ENCODE measurements around the gene SIVA1.

Gene SIVA1, protein sequence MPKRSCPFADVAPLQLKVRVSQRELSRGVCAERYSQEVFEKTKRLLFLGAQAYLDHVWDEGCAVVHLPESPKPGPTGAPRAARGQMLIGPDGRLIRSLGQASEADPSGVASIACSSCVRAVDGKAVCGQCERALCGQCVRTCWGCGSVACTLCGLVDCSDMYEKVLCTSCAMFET

GRCh38 chr14:104752735-104753527, at the start of gene SIVA1:
SIVA1 (plus strand) TSS chr14:104753147; CDS start chr14:104753202, 55 bp downstream.
- DNase-seq (ENCODE audit: low read depth in 3 of 3): peak; percentile 99

DNA sequence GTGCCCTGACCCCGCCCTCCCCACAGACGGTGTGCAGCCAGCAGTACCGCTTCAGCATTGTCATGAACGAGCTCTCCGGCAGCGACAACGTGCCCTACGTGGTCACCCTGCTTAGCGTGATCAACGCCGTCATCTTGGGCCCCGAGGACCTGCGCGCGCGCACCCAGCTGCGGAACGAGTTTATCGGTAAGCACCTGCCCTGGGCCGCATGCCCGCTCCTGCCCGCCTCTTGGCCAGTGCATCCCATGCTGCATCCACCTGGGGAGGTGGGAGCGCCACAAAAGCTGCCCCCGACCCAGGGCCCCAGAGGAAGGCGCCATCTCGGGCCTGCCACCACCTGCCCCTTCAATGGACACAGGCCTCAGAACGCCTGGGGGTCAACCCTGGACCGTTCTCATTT, 49.7 kb upstream of the SIVA1 start:
- no peak for DNase-seq (ENCODE audit: low read depth in 3 of 3)

DNA sequence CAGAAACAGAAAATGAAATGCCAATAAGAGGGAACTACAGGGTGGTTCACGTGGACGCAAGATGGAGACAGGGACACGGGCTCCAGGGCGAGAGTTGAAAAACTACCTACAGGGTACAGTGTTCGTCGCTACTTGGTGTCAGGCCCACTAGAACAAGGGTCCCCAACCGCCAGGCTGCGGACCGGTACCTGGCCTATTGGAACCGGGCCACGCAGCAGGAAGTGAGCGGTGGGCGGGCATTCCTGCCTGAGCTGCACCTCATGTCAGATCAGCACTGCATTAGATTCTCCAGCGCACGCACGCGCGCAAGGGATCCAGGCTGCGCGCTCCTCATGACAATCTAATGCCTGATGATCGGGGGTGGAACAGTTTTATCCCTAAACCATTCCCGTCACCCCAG, 48.7 kb upstream of the SIVA1 start:
- no peak for DNase-seq (ENCODE audit: low read depth in 3 of 3)

DNA sequence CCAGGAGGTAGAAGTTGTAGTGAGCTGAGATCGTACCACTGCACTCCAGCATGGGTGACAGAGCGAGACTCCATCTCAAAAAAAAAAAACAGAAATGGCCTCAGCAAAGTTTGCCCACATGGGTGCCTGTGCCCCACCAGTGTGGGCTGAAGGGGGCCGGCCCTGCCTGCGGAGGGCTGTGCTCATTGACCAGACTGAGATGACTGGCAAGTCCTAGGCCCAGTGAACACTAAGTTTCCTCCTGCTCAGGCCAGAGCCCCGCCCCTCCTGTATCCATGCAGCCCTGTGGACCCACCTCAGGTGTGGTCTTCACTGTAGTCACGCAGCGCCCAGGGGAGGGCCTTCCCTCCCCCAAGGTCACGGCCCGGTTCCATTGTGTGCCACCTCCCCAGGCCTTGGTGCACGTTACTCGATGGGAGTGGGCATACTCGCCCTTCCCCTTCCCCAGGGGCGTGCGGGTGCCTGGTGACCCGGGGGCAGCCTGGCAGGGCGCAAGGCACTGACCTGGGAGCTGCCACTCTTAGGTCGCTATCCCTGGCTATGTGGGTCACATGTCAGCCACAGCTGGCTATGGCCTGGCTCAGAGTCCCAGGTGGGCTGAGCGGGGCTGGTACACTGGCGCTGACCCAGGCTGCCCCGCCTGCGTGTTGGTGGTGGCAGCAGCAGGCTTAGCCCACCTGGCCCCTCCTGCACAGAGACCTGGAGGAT, 47.5 kb upstream of the SIVA1 start:
- no peak for DNase-seq (ENCODE audit: low read depth in 3 of 3)

DNA sequence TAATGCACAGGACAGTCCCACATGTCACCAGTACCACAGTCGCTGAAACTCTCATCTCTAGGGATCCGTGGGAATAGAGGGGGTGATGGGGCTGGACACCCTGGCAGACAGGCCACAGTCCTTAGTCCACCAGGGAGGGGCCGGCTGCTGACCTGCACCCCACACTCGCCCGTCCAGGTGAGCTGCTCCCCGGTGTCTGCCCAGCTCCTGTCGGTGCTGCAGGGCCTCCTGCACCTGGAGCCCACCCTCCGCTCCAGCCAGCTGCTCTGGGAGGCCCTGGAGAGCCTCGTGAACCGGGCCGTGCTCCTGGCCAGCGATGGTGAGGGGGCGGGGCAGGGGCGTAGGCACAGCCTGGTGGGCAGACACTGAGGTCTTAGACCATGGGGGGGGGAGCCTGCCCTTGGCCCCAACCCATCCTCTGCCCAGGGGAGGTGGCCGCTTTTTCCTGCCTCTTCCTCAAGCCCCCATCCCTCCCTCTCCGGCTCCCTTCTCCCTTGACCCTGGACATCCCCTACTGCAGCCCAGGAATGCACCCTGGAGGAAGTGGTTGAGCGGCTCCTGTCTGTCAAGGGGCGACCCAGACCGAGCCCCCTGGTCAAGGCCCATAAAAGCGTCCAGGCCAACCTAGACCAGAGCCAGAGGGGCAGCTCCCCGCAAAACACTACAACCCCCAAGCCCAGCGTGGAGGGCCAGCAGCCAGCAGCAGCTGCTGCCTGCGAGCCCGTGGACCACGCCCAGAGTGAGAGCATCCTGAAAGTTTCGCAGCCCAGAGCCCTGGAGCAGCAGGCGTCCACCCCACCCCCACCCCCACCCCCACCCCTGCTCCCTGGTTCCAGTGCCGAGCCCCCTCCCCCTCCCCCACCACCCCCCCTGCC, 46.0 kb upstream of the SIVA1 start:
- DNase-seq (ENCODE audit: low read depth in 3 of 3): no peak

DNA sequence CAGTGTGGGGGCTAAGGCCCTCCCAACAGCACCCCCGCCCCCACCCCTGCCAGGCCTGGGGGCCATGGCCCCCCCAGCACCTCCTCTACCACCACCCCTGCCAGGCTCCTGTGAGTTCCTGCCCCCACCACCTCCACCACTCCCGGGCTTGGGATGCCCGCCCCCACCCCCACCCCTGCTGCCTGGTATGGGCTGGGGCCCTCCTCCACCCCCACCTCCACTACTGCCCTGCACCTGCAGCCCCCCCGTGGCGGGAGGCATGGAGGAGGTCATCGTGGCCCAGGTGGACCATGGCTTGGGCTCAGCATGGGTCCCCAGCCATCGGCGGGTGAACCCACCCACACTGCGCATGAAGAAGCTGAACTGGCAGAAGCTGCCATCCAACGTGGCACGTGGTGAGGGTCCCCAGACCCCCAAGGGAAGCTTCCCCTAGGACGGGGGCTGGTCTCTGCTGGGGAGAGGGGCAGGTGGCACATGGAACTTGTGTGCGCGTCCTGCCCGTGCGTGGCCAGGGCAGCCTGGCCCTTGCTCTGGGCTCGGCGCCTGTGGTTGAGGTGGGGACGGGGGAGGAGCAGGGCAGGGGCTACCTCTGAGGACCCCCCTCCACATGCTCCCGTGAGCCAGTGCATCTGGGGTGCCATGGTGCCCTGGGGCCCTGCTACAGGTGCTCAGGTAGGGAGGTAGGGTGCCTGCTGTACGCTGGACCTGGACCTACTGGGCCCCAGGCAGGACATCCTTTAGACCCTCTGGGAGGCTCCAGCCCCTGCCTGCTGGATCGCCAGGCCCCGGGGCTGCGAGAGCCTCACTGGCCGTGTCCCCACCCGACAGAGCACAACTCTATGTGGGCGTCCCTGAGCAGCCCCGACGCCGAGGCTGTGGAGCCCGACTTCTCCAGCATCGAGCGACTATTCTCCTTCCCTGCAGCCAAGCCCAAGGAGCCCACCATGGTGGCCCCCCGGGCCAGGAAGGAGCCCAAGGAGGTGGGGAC, 45.0 kb upstream of the SIVA1 start:
- no peak for DNase-seq (ENCODE audit: low read depth in 3 of 3)

DNA sequence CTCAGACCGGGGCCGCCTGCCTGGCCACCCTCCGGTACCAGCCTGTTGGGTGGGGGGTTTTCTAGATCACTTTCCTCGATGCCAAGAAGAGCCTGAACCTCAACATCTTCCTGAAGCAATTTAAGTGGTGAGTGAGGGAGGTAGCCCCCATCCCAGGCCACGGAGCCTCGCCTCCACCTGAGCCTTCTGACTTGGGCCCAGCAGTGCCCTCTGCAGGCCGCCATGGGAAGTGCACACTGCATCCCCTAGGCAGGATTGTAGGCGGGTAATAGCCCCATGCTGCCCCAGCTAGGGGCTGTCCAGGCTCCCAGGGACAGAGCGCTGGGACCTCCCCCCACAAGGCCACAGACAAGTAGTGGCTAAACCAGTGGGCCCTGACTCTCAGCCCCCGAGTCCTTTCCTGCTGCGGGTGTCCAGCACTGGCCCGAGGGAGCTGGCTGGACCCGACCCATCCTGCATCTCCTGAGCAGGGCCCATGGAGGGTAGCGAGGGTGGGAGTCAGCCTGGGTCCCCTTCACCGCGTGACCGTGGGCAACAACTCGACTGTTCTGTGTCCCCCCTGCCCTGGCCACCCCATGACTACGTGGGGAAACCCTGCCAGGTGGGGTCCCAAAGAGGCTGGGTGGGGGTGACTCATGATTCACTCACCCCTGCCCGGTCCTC, 44.2 kb upstream of the SIVA1 start:
- DNase-seq (ENCODE audit: low read depth in 3 of 3): peak; percentile 54 to 55 (median 55)

GRCh38 chr14:104709387-104710039, 43.4 kb upstream of the SIVA1 start:
- no peak for DNase-seq (ENCODE audit: low read depth in 3 of 3)

DNA sequence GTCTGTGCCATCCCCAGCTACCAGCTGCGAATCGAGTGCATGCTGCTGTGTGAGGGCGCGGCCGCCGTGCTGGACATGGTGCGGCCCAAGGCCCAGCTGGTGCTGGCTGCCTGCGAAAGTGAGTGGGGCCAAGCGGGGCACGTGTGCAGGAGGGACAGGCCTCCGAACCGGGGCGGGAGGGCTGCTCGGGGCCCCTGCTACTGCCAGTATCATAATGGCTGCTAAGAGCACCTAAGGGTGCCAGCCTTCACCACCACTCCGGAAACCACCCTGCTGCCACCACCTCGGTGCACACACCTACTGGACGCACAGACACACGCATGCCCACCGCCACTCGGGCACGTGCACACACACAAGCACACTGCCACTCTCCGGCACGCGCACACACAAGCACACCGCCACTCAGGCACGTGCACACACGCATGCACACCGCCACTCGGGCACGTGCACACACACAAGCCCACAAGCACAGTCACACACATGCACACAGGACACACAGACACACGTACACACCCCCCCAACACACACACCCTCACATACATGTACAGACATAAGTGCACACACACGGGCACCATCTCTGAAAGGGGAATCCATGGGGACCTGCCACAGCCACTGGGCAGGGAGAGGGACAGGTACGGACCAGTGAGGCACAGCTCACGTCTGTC, 42.7 kb upstream of the SIVA1 start:
- no peak for DNase-seq (ENCODE audit: low read depth in 3 of 3)

GRCh38 chr14:104712881-104713734, 39.8 kb upstream of the SIVA1 start:
- no peak for DNase-seq (ENCODE audit: low read depth in 3 of 3)

DNA sequence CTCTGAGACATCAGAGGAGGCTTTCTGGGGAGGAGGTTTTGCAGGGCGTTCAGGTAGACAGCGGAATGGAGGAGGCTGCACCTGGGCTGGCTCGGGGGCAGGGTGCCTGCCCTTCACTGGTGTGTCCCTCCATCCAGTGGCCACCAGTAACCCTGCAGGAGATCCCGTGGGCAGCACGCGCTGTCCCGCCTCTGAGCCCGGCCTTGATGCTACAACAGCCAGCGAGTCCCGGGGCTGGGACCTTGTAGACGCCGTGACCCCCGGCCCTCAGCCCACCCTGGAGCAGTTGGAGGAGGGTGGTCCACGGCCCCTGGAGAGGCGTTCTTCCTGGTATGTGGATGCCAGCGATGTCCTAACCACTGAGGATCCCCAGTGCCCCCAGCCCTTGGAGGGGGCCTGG, 38.9 kb upstream of the SIVA1 start:
- DNase-seq (ENCODE audit: low read depth in 3 of 3): no peak

DNA sequence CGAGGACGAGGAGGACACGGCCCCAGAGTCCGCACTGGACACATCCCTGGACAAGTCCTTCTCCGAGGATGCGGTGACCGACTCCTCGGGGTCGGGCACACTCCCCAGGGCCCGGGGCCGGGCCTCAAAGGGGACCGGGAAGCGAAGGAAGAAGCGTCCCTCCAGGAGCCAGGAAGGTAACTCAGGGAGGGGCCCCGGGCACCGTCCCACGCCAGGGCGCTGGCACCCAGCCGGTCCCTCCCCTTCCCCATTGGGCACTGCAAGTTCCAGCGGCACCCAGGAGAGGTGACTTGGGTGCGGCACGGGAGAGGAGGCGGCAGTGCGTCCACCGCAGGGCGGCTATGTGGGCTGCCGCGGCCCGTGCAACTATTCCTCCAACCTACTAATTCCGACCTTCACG, 38.3 kb upstream of the SIVA1 start:
- no peak for DNase-seq (ENCODE audit: low read depth in 3 of 3)

- no peak for DNase-seq (ENCODE audit: low read depth in 3 of 3)
These were observed 37.5 kb upstream of the SIVA1 start for GRCh38 chr14:104715416-104715815.

GRCh38 chr14:104715871-104716270, 37.1 kb upstream of the SIVA1 start:
- no peak for DNase-seq (ENCODE audit: low read depth in 3 of 3)

DNA sequence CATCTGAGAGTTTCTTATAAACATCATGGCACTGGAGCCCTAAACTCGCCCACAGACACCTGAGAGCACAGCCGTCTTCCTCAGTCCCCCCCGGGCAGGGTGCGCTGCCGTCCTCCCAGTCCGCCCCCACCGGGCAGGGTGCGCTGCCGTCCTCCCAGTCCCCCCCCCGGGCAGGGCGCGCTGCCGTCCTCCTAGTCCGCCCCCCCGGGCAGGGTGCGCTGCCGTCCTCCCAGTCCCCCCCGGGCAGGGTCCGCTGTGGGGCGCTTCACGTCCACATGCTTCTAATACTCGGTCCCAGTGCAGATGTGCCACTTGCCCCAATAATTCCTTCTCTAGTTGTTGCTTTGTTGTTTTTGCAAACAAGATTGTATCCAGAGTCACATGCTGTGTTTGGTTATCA, 35.8 kb upstream of the SIVA1 start:
- no peak for DNase-seq (ENCODE audit: low read depth in 3 of 3)

DNA sequence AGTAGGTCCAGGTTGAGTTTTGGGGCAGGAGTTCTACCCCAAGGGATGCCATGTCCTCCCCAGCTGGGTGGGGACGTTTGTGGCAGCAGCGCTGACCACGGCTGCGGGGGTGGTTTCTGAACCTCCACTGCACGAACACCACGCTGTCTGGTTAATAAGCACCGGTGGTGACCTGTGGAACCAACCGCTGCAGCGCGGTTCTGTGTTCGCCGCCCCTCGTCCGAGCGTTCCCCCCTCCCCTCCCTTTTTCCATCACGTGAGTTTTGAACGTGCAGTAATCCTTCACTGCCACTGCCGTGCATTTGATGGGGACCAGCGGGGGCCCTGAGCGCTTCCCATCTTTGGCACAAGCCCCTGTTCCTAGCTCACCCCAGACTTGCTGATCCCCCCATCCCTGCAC, 35.3 kb upstream of the SIVA1 start:
- DNase-seq (ENCODE audit: low read depth in 3 of 3): no peak

DNA sequence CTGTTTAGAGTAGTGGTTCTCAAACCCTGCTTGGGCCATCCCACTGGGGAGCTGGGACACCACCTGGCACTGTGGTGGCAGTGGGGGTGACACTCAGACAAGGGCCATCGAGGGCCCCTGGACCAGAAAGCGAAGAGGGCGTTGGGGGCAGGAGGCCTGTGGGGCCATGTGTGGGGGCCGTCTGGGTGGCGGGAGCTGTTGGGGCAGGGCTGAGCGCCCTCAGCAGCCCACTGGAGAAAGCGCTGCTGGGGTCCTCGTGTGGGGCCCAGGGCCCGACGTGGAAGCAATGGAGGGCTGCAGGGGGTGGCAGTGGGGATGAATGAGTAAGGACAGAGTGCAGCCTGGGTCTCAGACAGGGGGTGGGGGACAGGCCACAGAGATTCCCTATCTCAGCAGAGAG, 34.8 kb upstream of the SIVA1 start:
- no peak for DNase-seq (ENCODE audit: low read depth in 3 of 3)

- no peak for DNase-seq (ENCODE audit: low read depth in 3 of 3)
These were observed 34.1 kb upstream of the SIVA1 start for GRCh38 chr14:104718871-104719270.

All from stimulated activated CD4-positive, alpha-beta T cell treated with anti-CD3 and anti-CD28 coated beads, TNF-alpha, amount 100 ng/mL, for 4 hours (primary cell).